ENCODE data around the gene USP3. TPM values are rescaled to one million over a fixed set of nuclear protein-coding genes. Genes with fewer than 3 reads are reported as not detected.

Gene USP3
- total and polyA plus RNA-seq, 2 of the 4 experiments (the other 2 are of a cell fraction) = 17.3 to 52.3 TPM

DNA sequence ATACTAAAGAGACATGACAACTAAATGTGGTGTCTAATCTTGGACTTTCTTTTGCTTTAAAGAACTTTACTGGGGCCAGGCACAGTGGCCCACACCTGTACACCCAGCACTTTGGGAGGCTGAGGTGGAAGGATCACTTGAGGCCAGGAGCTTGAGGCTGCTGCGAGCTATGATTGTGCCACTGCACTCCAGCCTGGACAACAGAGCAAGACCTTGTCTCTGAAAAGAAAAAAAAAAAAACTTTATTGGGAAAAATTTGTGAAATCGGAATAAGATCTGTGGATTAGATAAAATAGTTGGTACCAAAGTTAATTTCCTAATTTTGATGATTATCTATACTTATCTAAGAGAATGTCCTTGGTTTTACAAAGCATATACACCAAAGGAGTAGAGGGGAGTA is 34.4 kb upstream of the USP3 start:
- Histone ChIP-seq H3K14ac (replicated peaks; ENCODE audit: low read depth, low read length) (no peak overlapping the region), H4K91ac (ENCODE audit: insufficient read depth, low read depth, low read length) (no peak overlapping the region), H3K9me3 (ENCODE audit: control insufficient read depth, insufficient read depth, low read length) (no peaks in the 10 kb centered on the region), H2BK15ac (ENCODE audit: low read depth, low read length) (no peak overlapping the region), H3K9me1 (ENCODE audit: insufficient read depth, low read length) (peaks cover 7% of the 10 kb centered on the region), H3K4me1 (ENCODE audit: control insufficient read depth, insufficient read depth, low read length) (peaks cover 11% of the 10 kb centered on the region), H2AK9ac (replicated peaks; ENCODE audit: low read depth, low read length, poor library complexity) (no peak overlapping the region), H3K79me1 (ENCODE audit: low read depth in 1 of 2, low read length in 2 of 2) (0 out of 4 replicates have a peak, but pooled peaks cover 0 to 3% of the 10 kb centered on the region in 2 experiments), H3K4ac (ENCODE audit: low read depth, low read length) (no peak overlapping the region), H2BK120ac (ENCODE audit: low read depth, low read length) (no peak overlapping the region), H3K18ac (ENCODE audit: low read depth, low read length) (no peak overlapping the region), H3K4me2 (ENCODE audit: low read depth, low read length) (no peak overlapping the region), H3K23ac (ENCODE audit: low read depth, low read length) (no peak overlapping the region), H3K56ac (ENCODE audit: extremely low read depth, insufficient read depth, low read length) (no peak overlapping the region), H2BK20ac (ENCODE audit: low read depth, low read length) (no peak overlapping the region), H4K5ac (ENCODE audit: low read depth, low read length) (no peak overlapping the region), H3K27ac (ENCODE audit: insufficient read depth, low read length) (no peak overlapping the region), H2AFZ (replicated peaks; ENCODE audit: low read length, poor library complexity) (no peak overlapping the region), H2BK5ac (ENCODE audit: low read depth, low read length, poor library complexity, severe bottlenecking) (no peak overlapping the region), H3K9ac (ENCODE audit: low read depth, low read length) (no peak overlapping the region), H4K20me1 (ENCODE audit: insufficient read depth, low read length) (no peaks in the 10 kb centered on the region), H4K8ac (ENCODE audit: low read depth in 2 of 2, low read length in 2 of 2) (no peak overlapping the region), H2AK5ac (ENCODE audit: low read depth, low read length) (no peak overlapping the region), H3K27me3 (ENCODE audit: control insufficient read depth, insufficient read depth, low read length) (peaks cover 4% of the 10 kb centered on the region), H3K36me3 (ENCODE audit: control insufficient read depth, insufficient read depth, low read length) (no peaks in the 10 kb centered on the region), H3K4me3 (ENCODE audit: insufficient read depth, low read depth, low read length) (no peak overlapping the region)
- in situ Hi-C loops (cut with MboI; ENCODE audit: low sequenced_read_pairs) = no loop called here
- dilution Hi-C loops (cut with HindIII; ENCODE audit: low sequenced_read_pairs, unreplicated experiment) = no loop called here
- ATAC-seq (ENCODE audit: low read depth) (no peak), DNase-seq (no peak)
- no TSS peak for BruUV-seq (replicated peaks)
- CTCF ChIA-PET = no interaction called here
- TF ChIP-seq MAZ (IDR thresholded peaks at IDR 0.05; ENCODE audit: borderline replicate concordance, low read depth, low read length) = no peak
- TF ChIP-seq RCOR1 (IDR thresholded peaks at IDR 0.05; ENCODE audit: insufficient replicate concordance, low read length) = no peak
- TF ChIP-seq FOS (IDR thresholded peaks at IDR 0.05; ENCODE audit: low read depth, low read length) = no peak
- no peak for TF ChIP-seq RAD21 (IDR thresholded peaks at IDR 0.05; ENCODE audit: low read length)
- no peak for TF ChIP-seq MXI1 (IDR thresholded peaks at IDR 0.05; ENCODE audit: borderline replicate concordance, low read depth, low read length)
- TF ChIP-seq CHD1 (IDR thresholded peaks at IDR 0.05; ENCODE audit: low read depth, low read length) = no peak
- no peak for TF ChIP-seq BHLHE40 (IDR thresholded peaks at IDR 0.05; ENCODE audit: low read depth, low read length)
- TF ChIP-seq, protein P1, sequence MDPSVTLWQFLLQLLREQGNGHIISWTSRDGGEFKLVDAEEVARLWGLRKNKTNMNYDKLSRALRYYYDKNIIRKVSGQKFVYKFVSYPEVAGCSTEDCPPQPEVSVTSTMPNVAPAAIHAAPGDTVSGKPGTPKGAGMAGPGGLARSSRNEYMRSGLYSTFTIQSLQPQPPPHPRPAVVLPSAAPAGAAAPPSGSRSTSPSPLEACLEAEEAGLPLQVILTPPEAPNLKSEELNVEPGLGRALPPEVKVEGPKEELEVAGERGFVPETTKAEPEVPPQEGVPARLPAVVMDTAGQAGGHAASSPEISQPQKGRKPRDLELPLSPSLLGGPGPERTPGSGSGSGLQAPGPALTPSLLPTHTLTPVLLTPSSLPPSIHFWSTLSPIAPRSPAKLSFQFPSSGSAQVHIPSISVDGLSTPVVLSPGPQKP (IDR thresholded peaks at IDR 0.05; ENCODE audit: borderline replicate concordance, low read depth, low read length) = no peak
- TF ChIP-seq CEBPB (IDR thresholded peaks at IDR 0.05; ENCODE audit: low read depth, low read length) = no peak
- no peak for TF ChIP-seq POLR2A (IDR thresholded peaks at IDR 0.05; ENCODE audit: low read depth, low read length)
- no peak for TF ChIP-seq SMC3 (IDR thresholded peaks at IDR 0.05; ENCODE audit: low read depth, low read length)
- no CpG with 5 or more reads among the region's 2 CpGs for WGBS, 2 experiments (ENCODE audit: extremely low coverage in 2 of 2, insufficient read length in 1 of 2)
- POLR2A ChIA-PET (ENCODE audit: unreplicated experiment) = no interaction called here
- intact Hi-C loops (cut with micrococcal nuclease) = loop anchor here (5.0 to 10.0 kb wide), 3 partner anchors 115 to 595 kb away; no protein-coding TSS in a partner anchor
